AG10803 (cell line): ENCODE data around the gene ASCC3.

Source experiments
- DNase-seq: peaks from one replicate; pipeline ENCODE4 v3.0.0; 2010; ENCODE audit warnings: low read depth
- H3K4me3 ChIP-seq: 2 replicates; pipeline ENCODE4 v1.5.1; 2011; ENCODE audit warnings: mild to moderate bottlenecking, low read length, control low read depth
- TF ChIP-seq, protein P1 (sequence below): conservative IDR thresholded peaks from 2 replicates; pipeline ENCODE4 v1.5.1; 2011; ENCODE audit warnings: mild to moderate bottlenecking, low read length, control low read depth, inconsistent platforms

Gene ASCC3

DNA sequence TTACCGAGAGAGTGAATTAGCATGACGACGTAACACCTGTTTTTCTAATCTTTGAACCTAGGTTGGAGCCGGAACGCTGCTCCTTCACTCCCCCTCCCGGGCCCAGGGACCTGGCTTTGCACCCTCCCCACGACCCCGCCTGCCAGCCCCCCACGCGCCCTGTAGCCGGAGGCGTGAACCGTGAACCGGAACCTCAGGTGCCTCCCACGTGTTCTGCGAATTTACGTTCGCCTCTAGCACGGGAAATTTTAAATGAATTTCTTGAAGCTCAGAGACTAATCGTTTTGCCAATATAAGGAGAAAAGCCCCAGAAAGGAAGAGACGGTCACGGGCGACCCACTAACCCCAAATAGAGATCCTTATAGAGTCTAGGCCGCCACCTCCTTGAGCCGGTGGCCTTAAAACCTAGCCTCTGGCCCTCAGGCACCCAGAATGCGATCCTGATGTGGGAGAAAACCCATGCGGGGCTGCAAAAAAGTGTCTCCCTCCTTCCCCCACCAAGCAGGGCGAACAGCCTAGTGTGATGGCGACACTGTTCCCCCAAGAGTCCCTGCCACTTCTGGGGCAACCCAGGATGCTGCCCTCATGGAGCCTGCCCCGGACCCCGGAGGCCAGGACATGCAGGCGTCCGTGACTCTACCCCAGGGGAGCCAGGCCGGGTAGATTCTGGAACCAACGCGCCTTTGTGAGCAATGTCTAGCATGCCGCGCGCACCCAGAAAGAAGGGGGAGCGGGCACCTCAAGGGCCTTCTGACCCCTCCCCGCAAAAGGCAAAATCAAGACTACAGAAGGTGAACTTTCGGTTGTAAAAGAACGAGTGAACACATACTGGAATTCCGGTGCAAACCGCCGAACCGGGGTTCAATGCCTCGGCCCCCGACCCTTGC is 413.8 kb downstream of the ASCC3 start:
- TF ChIP-seq, protein P1, sequence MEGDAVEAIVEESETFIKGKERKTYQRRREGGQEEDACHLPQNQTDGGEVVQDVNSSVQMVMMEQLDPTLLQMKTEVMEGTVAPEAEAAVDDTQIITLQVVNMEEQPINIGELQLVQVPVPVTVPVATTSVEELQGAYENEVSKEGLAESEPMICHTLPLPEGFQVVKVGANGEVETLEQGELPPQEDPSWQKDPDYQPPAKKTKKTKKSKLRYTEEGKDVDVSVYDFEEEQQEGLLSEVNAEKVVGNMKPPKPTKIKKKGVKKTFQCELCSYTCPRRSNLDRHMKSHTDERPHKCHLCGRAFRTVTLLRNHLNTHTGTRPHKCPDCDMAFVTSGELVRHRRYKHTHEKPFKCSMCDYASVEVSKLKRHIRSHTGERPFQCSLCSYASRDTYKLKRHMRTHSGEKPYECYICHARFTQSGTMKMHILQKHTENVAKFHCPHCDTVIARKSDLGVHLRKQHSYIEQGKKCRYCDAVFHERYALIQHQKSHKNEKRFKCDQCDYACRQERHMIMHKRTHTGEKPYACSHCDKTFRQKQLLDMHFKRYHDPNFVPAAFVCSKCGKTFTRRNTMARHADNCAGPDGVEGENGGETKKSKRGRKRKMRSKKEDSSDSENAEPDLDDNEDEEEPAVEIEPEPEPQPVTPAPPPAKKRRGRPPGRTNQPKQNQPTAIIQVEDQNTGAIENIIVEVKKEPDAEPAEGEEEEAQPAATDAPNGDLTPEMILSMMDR: no peak
- DNase-seq: no peak
- no peak overlapping the region for H3K4me3 ChIP-seq

DNA sequence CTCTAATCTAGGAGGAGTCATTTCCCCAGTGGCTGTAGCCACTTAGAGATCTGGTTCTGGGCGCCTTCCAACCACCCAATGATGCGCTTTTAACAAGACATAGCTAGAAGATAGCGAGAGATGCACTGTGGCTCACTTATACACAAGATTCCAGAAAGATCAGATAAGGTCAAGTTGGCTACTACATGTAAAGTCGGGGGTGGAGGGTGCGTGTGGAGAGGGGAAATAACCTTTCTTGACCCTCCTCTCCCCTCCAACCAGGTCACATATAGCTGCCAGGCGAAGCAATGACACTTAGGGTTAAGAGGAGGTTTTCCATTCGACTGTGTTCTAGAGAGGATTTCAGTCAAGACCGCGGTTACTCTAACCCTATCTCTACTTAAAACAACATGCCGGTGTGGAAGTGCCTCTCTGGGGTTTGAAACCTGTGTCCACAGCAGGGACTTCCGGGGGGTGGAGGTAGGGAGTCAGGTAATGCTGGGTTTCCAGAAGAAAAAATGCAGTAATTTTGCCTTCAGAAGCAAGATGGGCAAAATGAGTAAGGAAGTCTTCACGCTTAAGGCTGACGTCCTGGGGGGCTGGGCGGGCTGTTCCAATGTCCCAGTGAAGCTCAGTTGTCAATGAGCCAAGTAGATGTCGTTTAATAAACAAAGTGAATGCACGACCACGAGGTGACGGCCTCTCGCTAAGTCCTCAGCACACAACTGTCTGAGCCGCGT is 414.6 kb downstream of the ASCC3 start:
- TF ChIP-seq, protein P1: no peak
- H3K4me3 ChIP-seq: no peak overlapping the region
- DNase-seq: no peak

DNA sequence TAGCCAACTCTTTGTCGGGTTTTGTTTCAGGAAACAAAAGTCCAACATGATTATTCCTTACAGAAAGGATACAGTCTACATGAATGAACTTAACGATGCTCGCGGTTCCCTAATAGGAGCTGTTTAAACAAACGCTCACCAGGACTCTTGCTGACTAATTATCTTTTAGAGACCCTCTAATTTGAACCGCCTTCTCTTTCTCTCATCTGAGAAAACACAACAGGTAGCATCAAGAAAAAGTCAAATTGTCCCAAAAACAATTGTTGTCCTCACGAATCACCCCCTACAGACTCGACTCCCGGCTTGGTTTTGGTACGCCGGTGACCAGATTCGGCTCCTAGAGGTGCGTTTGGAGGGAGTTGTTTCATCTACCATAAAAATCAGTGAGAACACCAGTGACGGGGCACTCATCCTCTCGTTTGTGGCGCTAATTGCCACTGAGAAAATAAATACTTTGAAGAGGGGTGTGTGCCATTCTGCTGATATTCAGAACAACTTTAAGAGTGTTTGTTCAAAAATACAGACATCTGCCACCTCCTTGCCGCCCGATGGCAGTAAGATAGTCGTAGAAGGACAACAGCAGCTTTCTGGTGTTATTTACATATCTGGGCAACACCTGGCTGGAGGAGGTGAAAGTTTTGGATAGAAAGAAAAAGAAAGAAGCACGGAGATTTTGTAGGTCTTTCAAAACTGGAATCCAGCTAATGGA is 415.3 kb downstream of the ASCC3 start:
- no peak for DNase-seq
- peak overlapping the region; percentile 84 for H3K4me3 ChIP-seq
- TF ChIP-seq, protein P1: no peak

DNA sequence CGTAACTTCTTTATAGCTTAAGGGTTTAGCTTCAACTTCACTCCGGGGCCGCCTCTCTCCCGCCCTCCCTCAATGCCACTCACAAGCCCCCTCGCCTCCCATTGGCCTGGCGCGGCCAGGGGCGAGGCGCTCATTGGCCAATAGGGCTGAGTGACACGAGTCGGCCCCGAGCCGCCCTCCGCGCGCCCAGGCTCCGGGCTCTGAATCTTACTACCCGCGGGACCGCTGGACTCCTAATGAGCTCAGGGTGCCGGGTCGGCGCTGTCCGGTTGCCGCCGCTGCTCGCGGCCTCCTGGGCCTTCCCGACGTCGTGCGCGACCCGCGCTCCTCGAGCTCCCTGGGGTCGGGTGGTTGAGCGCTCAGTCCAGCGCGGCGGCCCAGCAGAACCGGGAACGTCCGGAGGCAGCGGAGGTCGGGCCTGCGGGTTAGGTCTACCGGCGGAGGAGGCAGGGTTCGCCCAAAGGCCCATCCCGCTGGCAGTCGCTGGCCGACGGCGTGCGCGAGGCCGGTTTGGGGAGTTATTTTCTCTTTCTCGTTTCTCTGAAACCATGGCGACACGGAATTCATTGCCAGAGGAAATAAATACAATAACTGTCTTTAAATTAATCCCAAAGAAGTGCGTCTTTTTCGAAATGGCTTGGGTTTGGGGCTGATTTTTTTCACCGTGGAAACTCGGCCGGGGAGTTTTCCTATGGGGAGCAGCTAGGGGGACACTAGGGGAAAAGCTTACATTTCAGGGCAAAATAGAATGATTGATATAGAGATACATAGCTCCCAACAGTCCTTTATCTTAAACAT is 416.0 kb downstream of the ASCC3 start, which contains the start of gene SIM1:
SIM1 (minus strand) TSS at position 19 of the 798 bp plus-strand sequence. CDS start 1,453 bp downstream, outside the sequence.
- TF ChIP-seq, protein P1: peak; percentile 19
- peak; percentile 94 for DNase-seq
- peak within 1 kb of the TSS; percentile 84 for H3K4me3 ChIP-seq

DNA sequence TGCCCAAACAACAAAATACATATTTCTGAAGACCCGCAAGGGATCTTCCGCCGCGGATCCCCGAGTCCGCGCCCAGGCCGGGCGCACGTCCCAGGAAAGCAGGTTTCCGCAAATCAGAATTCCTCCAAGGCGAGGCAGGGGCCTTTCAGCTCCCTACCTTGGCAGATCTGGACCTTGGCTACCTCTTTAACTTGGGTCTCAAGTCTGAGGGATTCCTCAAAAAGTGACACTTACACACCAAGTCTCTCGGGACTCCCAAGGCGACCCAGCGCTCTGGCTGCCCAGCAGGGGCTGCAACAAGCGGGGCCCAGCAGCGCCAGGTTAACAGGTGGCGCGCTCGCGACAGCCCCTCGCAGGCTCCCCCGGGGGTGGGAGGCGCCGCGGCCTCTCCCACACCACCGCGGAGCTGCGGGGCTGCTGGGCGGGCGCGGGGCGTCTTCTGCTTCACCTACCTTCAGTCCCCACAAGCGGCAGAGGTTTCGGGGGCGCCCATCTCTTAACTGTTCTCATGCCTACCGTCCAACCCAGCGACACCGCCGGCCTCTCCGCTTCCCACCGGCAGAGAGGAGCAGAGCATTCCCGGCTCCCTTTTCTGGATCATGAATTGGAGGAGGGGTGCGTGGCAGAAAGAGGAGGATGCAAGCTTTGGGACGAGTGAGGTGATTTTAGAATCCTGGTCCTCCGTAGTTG is 416.8 kb downstream of the ASCC3 start:
- DNase-seq: no peak
- H3K4me3 ChIP-seq: peak overlapping the region; percentile 84
- TF ChIP-seq, protein P1: no peak; the same call in 1 of the 2 replicates

DNA sequence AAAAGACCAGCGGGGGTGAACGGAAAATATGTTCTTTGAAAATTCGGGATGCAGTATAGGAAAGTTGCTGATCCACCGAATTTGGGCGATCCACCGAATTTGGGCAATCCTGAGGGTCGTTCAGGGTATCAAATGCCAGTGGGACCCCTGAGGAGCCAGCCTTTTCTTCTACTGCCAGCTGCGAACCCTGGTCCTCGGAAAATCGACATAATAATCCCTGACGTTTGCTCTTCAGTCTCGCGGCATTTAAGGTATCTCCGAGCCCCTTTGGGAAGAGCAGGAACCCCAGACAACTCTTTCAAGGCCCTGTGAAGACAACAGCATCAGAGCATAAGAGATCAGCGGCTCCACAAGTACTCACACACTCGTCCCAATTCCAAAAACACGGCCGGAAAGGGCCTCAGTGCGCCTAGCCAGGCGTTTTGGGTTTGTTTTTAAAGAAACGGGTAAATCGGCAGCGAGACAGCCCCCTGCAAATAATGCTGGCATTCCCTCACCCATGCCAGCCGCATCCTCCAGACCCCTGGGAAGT is 417.4 kb downstream of the ASCC3 start:
- H3K4me3 ChIP-seq: peak overlapping the region; percentile 84
- peak; percentile 38 for DNase-seq
- TF ChIP-seq, protein P1: no peak
